Myocyte (in vitro differentiated cells): ENCODE results near the gene RCL1. TPM values are rescaled to one million over a fixed set of nuclear protein-coding genes. Genes with fewer than 3 reads are reported as not detected.
"Not testable (repeated sequence)": the region's sequence is repeated elsewhere in the genome, so short reads cannot be mapped to it uniquely, and the experiment has no call there.

Source experiments
- DNase-seq: peaks from one replicate; pipeline ENCODE4 v3.0.0-alpha.2; 2012; ENCODE audit warnings: low read depth
- microRNA-seq: library from miRNA; unstranded; fragments of <30 nt; microRNA quantifications from one replicate; pipeline ENCODE4, GENCODE V29; 2016
- total RNA-seq: library from RNA; depleted of rRNA; stranded (reverse); fragments of >200 nt; gene quantifications from 2 replicates; pipeline ENCODE4 v1.2.3, GENCODE V29; 2014

RCL1 gene
- total RNA-seq, 1 donor from 2014 or later, result 11.7 TPM

DNA sequence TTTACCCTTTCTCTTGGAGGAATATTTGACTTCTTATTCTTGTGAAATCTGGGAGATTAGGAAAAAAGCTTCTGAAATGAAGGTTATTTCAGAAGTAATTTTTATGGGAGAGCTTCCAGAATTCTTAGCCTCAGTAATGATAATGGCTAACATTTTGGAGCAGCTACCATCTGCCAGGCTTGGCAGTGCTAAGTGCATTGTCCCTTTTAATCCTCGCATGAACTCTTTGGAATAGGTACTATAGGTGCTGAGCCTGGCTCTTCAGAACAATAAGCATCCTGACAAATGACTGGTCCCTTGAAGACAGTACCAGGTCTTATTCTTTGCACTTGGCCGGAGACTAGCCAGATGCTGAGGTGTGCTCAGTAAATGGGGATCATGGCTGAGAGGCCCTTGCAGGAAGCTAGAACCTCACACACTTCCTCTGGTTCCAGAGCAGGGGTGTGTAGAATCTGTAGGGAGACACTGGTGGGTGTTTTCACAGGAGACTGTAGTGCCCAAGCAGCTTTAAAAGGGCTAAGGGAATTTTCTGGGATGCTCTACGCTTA is 90.7 kb downstream of the RCL1 start:
- no peak for DNase-seq

- no peak for DNase-seq
Observed at GRCh38 chr9:4886698-4887097, 94.0 kb downstream of the RCL1 start.

- DNase-seq, result peak; percentile 87
Observed at GRCh38 chr9:4887556-4887955, 94.8 kb downstream of the RCL1 start.

DNA sequence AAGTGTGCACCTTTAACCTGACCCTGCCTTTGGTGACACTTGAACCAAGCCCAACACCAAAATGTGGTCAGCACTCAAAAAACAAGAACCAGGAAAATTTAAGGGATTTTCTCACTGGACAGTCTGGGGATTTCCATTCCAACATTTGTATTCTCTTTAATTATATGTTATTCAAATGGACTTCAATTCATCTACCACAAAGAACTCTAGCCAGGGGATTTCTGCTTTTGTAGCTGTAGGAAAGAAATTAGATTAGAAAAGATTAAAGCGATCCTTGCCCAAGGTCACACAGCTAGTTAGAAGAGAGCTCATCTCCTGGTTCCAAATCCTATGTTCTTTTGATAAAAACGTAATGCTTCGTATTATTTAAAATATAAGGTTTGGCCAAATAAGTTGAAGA is 97.5 kb downstream of the RCL1 start:
- DNase-seq, result no peak

- no peak for DNase-seq
Observed at GRCh38 chr9:4890929-4891328, 98.2 kb downstream of the RCL1 start.

- DNase-seq, result no peak
Observed at GRCh38 chr9:4891674-4892073, 98.9 kb downstream of the RCL1 start.

DNA sequence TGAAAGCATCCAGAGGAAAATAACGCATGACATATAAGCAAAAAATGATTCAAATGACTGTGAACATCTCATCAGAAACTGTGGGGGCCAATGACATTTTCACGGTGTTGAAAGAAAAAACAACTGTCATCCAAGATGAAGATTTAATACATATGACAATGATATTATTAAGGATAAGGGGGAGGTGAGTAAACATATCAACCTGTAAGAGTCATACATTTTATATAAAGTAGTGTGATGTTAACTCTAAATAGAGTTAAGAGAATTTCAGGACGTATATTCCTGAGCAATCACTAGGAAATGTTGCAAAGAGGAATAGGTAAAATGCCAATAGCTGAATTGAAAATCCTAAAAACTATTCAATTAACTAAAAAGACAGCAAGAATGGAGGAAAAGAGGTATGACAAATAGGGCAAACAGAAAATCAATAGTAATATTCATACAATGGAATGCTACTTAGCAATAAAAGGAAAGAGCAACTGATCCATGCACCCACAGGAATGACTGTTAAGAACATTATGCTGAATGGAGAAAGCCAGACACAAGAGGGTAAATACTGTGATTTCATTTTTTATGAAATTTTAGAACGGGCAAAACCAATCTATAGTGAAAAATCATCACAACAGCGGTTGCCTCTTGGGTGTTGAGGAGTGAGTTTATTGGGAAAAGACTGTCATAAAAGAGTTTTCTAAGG is 99.9 kb downstream of the RCL1 start:
- no peak for DNase-seq

DNA sequence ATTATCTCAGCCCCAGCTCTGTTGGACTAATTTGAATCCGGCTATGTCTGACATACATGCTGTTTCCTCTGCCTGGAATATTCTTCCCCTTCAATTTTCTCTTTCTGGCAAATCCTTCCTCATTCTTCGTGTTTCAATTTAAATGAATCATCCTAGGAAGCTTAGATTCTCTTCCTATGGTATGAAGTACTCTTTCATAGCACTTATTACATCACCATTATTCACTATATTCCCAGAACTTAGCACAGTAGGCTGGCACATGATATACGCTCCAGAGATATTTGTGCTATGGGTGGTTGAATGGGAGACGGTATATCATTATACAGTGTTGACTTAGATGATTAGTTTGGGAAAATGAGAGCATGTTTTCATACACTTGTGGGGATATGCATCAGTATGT is 101.3 kb downstream of the RCL1 start:
- no peak for DNase-seq

GRCh38 chr9:4899853-4900252 is 107.1 kb downstream of the RCL1 start:
- not testable (repeated sequence) for DNase-seq

DNA sequence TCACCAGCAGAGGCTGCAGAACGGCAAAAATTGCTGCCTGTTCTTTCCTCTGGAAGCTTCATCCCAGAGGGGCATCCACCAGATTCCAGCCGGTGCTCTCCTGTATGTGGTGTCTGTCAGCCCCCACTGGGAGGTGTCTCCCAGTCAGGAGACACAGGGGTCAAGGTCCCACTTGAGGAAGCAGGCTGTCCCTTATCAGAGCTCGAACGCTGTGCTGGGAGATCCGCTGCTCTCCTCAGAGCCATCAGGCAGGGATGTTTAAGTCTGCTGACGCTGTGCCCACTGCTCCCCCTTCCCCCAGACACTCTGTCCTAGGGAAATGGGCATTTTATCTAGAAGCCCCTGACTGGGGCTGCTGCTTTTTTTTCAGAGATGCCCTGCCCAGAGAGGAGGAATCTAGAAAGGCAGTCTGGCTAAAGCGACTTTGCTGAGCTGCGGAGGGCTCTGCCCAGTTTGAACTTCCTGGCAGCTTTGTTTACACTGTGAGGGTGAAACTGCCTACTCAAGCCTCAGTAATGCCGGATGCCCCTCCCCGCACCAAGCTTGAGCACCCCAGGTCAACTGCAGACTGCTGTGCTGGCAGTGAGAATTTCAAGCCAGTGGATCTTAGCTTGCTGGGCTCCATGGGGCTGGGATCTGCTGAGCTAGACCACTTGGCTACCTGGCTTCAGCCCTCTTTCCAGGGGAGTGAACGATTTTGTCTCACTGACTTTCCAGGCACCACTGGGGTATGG is 108.8 kb downstream of the RCL1 start:
- DNase-seq, result peak; percentile 53

DNA sequence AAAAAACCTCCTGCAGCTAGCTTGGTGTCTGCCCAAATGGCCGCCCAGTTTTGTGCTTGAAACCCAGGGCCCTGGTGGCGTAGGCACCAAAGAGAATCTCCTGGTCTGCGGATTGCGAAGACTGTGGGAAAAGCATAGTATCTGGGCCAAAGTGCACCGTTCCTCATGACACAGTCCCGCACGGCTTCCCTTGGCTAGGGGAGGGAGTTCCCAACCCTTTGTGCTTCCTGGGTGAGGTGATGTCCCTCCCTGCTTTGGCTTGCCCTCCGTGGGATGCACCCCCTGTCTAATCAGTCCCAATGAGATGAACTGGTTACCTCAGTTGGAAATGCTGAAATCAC is 109.4 kb downstream of the RCL1 start:
- no peak for DNase-seq

GRCh38 chr9:4904322-4905134 is 111.8 kb downstream of the RCL1 start:
- DNase-seq, result no peak

GRCh38 chr9:4905135-4905490 is 112.4 kb downstream of the RCL1 start:
- no peak for DNase-seq

Small RNA genes lying within 50 kb of the gene (microRNA-seq; reads per million reads assigned to microRNA genes)
- 43.3 reads per million, percentile 46 among the genes with 10 or more reads in this experiment for gene MIR101-2

Other genes with a start within 250 kb of the RCL1 start
- 3.8 and 4.3 TPM in 2 replicates for gene PLPP6, start 130.7 kb upstream of the RCL1 start, total RNA-seq
- gene SPATA6L, start 126.5 kb upstream of the RCL1 start, total RNA-seq, result 0.16 and 0.21 TPM in 2 replicates
- 66.1 and 78.6 TPM in 2 replicates for gene CDC37L1, start 113.4 kb upstream of the RCL1 start, total RNA-seq
- 116 and 134 TPM in 2 replicates for gene AK3, start 51.7 kb upstream of the RCL1 start, total RNA-seq
- 10.7 and 13.3 TPM in 2 replicates for gene JAK2, start 192.3 kb downstream of the RCL1 start, total RNA-seq